Stimulated activated CD4-positive, alpha-beta T cell treated with anti-CD3 and anti-CD28 coated beads, Interleukin-4, amount 100 ng/mL, for 24 hours (primary cell): ENCODE results near the gene NDFIP1.
"Not testable (repeated sequence)": the region's sequence is repeated elsewhere in the genome, so short reads cannot be mapped to it uniquely, and the experiment has no call there.

Source experiments
- DNase-seq: peaks from one replicate; pipeline ENCODE4 v3.0.0-alpha.2; 2020

The NDFIP1 gene

DNA sequence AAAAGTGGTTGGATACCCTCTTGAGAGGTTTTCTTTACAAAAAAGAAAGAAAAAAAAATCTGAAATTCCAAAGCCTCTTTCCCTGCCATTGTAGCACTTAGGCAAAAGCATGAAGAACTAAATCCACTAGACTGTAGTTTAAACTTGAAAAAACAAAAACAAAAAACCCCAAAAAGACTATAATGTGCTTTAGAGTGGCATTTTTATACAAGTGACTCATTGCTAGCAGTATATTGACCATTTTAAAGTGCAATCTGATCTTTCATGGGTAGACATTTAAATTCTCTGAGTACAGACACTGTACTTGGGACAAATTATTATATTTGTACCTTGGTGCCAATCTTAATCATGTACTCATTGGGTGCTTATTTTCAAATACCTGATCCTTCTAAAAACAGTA lies 50.8 kb downstream of the NDFIP1 start:
- DNase-seq: no peak

DNA sequence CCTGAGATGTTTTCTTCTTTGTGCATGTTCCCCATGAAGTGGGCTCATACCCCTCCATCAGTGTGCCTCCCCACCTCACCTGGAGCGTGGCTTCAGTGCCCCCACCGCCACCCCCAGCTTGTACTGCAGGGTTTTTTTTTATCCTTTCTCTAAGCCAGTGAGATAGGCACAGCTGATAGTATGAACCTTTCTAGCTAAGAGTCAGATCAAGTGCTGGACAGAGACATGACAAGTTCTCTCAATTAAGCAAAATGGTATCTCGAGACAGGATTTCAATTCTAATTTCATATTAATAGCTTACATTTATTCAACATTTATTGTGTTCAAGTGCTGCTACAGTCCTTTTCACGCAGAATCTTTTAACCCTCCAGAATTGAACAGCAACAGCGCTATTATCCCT lies 55.7 kb downstream of the NDFIP1 start:
- no peak for DNase-seq

DNA sequence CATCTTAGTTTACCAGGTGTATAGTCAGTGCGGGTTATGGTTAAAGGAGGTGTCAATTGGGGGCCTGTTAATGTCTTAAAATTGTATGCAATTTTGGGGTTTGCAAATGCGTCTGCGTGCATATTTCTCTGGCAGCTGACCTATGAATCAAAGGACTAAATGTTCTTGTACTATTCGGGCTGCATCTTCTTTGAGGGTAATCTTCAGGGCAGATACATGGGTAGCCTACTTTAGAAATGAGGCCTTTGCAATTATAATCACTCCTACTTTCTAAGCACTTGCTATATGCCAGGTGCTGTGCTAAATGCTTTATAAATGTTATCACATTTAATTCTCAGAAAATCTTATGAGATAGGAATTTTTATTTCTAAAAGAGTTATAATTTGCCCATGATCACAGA lies 58.2 kb downstream of the NDFIP1 start:
- DNase-seq: no peak

DNA sequence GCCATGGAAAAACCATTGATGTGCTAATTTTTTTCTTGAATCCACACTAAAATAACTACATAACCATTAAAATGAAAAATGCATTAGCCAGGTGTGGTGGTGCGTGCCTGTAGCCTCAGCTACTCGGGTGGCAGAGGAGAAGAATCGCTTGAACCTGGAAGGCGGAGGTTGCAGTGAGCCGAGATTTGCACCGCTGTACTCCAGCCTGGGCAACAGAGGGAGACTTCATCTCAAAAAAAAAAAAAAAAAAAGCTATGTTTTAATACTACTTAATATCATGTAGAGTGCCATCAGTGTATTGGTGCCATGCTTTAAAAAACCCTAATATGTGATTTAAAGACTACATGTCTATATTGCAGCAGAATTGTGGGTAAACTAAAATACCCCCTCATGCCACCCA lies 58.9 kb downstream of the NDFIP1 start:
- DNase-seq: no peak

GRCh38 chr5:142168365-142168764 lies 59.8 kb downstream of the NDFIP1 start:
- DNase-seq: no peak

- no peak for DNase-seq
These were observed 61.8 kb downstream of the NDFIP1 start for GRCh38 chr5:142170254-142170953.

DNA sequence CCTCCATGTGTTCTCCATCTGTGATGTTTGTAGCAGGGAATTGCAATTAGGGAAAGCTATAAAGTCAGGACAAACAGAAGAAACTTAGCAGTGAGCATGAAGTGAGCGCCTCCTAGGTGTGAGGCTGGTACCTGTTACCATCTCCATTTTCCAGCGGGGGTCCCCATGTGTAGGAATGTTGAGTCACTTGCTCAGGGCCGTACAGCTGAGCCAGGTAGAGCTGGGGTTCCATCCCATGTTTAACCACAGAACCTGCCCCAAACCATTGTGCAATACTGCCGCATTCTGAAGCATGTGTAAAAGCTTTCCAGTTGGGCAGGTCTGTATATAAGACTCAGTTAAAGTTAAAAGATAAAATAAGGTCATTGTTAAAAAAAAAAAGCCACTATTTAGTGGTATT lies 62.7 kb downstream of the NDFIP1 start:
- no peak for DNase-seq

DNA sequence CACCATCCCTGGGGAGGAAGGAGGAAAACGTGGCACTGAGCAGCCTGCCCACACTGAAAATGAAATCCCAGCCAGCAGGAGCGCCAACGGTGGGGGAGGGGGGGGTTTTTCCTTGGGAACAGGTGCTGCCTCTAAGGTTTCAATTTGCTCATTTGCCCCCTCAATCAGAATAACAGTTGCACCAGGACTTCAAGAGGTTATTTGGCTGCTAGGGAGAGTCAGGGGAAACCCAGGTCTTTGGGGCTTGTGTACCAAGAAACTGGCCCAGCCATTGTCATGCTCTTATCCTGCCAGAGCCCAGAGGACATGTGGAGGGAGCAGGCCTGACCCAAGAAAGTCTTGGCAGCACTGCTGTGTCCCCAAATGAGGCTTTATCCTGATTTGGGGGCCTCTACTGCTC lies 66.5 kb downstream of the NDFIP1 start:
- no peak for DNase-seq

- DNase-seq: no peak
These were observed 67.0 kb downstream of the NDFIP1 start for GRCh38 chr5:142175461-142176142.

DNA sequence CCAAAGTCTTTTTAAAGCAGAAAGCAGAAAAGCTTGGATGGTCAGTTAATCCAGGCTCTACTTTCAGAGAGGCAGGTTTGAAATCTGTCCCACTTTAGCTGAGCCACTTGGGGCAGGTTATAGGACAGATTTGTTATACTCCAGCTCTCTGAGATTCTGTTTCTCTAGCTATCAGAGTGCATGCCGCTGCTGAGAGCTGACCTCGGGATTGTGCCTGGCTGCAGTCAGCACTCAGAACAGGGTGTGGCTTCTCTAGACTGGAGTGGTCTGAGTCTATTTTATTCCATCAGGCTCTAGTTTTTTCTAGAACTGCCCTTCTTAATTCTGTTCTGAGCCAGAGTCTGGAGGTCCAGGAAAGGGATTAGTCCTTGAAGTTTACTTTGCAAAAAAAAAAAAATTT lies 67.7 kb downstream of the NDFIP1 start:
- DNase-seq: no peak

GRCh38 chr5:142178651-142179050 lies 70.1 kb downstream of the NDFIP1 start:
- no peak for DNase-seq

- no peak for DNase-seq
These were observed 71.3 kb downstream of the NDFIP1 start for GRCh38 chr5:142179776-142180387.

DNA sequence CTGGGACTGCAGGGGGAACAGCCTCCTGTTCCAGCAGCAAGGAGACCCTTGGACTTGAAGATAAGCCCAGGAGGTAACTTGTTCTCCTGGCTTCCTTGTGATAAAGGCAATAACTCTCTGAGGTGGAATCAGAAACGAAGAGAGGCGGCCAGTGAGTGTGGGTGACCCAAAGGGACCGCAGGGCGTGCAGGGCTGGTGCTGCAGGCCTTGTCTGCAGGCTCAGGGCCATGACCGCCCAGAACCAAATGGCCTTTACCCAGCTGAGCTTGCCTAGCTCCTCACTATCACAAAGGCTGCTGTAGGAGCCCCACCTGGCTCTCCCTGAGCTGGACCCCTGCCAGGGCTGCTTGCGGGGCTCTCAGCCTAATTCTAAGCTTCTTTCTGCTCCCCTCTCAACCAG lies 72.5 kb downstream of the NDFIP1 start:
- DNase-seq: no peak

GRCh38 chr5:142181547-142182163 lies 73.1 kb downstream of the NDFIP1 start:
- no peak for DNase-seq

DNA sequence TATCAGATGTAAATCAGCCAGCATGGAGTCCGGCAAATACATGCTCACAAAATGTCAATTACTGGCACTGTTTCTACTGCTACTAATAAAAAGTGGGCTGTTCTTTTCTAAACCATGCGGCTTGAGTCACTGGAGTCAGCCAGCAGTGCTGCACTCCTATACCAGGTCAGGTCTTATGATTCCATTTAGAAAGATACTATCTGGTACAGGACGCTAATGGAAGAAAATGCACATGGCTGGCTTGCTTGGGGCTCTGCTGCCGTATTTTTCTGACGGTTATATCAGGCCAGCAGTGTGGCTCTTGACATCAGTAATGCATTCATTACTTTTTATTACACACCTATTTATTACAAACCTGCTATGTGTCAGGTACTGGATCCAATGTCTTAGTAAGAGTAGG lies 74.3 kb downstream of the NDFIP1 start:
- no peak for DNase-seq

GRCh38 chr5:142183561-142183960 lies 75.0 kb downstream of the NDFIP1 start:
- DNase-seq: no peak

DNA sequence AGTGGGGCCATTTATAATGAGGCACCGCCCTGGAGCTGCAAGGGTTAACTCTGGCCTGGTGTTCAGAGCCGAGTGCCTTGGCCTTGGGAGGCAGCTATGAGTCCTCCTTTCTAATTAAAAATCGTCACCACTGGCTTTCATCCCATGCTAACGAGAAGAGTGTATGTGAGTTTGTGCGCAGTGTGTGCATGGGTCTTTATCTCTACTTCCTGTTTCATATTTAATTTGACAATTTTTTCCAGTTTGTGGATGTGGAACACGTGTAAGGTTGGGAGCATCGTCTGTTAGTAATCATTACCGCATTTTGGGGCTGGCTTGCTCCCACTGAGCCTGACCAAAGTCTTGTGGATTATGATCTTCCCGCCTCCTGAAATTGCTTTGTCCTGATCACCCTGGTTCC lies 76.4 kb downstream of the NDFIP1 start:
- DNase-seq: no peak

DNA sequence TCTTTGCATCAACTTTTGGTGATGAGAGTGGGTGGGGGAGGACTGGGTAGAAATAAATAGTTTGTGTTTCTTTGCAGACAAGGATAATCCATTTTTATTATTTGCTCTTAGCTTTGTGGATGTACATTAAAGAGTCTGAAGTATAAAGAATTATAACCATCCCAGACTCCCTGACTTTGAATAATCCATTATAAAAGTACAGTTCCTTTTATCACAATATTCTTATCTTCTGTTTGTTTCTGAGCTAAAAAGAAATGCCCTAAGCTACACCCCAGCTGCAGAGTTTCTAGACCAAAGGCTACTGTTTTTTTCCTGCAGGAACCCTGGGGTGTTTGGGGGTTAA lies 77.9 kb downstream of the NDFIP1 start:
- DNase-seq: no peak

DNA sequence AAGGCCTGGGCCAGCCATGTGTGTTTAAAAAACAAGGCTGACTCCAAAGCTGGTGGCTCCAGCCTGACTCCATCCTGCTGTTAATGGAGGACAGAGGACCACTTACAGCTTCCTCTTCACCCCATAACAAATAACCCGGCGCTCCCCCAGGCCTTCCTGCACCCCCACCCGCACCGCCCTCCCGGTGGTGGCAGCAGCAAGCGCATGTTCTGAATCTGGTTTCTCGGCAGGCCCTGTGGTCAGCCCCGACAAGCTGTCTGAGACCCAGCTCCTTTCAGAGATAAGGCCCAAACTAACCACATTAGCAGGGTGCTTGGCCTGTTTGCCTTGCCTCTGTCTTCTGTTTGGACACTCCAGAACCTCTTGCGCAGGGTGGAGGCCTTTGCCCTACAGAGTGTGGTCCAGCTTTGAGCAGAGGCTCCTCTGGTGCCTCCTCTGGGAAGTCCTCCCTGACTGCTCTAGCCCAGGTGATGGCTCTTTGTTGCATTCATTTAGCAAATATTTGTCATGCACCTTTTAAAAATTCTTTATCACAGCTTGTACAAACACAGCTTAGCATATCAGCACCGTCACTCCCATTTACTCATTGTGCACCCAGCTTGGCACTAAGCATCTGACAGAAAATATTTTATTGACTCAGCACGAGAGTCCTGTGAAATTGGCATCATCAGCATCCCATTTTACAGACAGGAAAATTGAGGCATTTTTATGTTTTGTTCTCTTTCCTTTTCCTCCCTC lies 78.4 kb downstream of the NDFIP1 start:
- DNase-seq: no peak

DNA sequence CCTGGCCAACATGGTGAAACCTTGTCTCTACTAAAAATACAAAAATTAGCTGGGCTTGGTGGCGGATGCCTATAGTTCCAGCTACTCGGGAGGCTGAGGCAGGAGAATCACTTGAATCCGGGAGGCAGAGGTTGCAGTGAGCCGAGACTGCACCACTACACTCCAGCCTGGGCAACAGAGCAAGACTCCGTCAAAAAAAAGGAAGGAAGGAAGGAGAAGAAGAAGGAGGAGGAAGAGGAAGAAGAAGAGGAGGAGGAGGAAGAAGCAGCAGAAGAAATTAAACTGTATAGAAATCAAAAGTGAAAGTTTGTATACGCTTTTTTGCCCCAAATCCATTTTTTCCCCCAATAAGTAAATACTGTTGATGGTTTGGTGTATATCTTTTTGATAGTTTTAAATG lies 80.1 kb downstream of the NDFIP1 start:
- DNase-seq: not testable (repeated sequence)

GRCh38 chr5:142189813-142190212 lies 81.2 kb downstream of the NDFIP1 start:
- no peak for DNase-seq

DNA sequence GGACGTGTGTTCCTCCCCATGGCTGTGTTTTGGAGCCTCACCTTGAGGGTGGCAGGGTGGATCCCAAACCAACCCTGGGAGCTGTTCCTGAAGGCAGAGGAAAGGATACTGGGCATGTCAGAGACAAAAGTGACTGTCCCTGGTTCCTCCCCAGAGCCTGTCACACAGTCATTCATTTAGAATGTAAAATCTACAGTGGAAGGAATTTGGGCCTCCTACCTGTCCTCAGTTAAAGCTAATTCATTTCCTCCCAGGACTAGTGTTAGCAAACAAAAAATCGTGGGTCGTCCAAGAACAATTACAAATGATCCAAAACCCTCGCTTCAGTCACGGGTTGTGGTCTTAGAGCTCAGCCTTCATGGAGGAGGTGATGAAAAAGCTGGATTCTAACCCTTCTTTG lies 83.2 kb downstream of the NDFIP1 start:
- DNase-seq: no peak
